Measurements from ENCODE around the gene C6orf141. TPM values are rescaled to one million over a fixed set of nuclear protein-coding genes. Genes with fewer than 3 reads are reported as not detected.

The C6orf141 gene
- polyA plus RNA-seq, 1 donor (not counting 4 experiments of a cell fraction or from before 2014, with no cell fraction given) = 51.6 TPM

DNA sequence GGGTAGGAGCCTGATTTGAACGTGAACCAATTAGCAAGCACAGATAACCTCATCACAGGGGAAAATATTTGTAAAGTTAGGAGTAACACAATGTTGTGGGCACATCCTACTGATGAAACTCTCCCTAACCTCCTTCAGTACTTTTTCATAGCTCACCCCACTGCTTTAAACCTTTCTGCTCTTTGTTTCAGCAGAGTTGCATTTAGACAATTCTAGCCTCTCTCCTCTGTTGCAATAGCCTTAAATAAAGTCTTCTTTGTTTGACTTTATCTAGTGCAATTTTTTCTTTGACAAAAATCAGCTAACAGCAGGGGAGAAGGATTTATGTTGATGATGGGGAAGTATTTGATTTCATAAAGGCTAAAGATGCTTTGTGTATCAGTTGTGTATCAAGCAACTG lies 14.1 kb downstream of the C6orf141 start:
- H4K20me1 ChIP-seq (ENCODE audit: control insufficient read depth, extremely low read depth, insufficient read depth, low read length) = no peaks in the 10 kb centered on the region
- no peaks in the 10 kb centered on the region for H3K9me3 ChIP-seq (ENCODE audit: control insufficient read depth, low read depth, low read length)
- no peaks in the 10 kb centered on the region for H3K79me2 ChIP-seq (ENCODE audit: control insufficient read depth, insufficient read depth, low read length)
- no peak overlapping the region for H3K27ac ChIP-seq (ENCODE audit: control insufficient read depth, insufficient read depth, low read length)
- H3K9me1 ChIP-seq (ENCODE audit: control insufficient read depth, extremely low read depth, insufficient read depth, low read length) = no peaks in the 10 kb centered on the region
- H3K4me2 ChIP-seq (ENCODE audit: control insufficient read depth, extremely low read depth, insufficient read depth, low read depth, low read length) = no peak overlapping the region
- H3K36me3 ChIP-seq (ENCODE audit: control insufficient read depth in 2 of 2, extremely low read depth in 1 of 2, insufficient read depth in 2 of 2, low read length in 2 of 2) = peaks cover 1 to 3% of the 10 kb centered on the region in 2 experiments
- FAIRE-seq = no peak
- H3K27me3 ChIP-seq (ENCODE audit: control insufficient read depth, extremely low read depth, insufficient read depth, low read length) = no peaks in the 10 kb centered on the region
- no peak for DNase-seq (ENCODE audit: low read depth, low spot score)
- dilution Hi-C loops (cut with MboI; ENCODE audit: extremely low pct_ligation_motif_present, low sequenced_read_pairs) = no loop called here
- peaks cover 14% of the 10 kb centered on the region for H3K4me1 ChIP-seq (ENCODE audit: control insufficient read depth, extremely low read depth, insufficient read depth, low read length)
- no peak overlapping the region for H3K4me3 ChIP-seq (ENCODE audit: control insufficient read depth in 2 of 3, extremely low read depth in 1 of 3, insufficient read depth in 2 of 3, low read depth in 1 of 3, low read length in 3 of 3)
- no peak overlapping the region for H2AFZ ChIP-seq (ENCODE audit: control insufficient read depth, low read length)
- TF ChIP-seq, protein P1, sequence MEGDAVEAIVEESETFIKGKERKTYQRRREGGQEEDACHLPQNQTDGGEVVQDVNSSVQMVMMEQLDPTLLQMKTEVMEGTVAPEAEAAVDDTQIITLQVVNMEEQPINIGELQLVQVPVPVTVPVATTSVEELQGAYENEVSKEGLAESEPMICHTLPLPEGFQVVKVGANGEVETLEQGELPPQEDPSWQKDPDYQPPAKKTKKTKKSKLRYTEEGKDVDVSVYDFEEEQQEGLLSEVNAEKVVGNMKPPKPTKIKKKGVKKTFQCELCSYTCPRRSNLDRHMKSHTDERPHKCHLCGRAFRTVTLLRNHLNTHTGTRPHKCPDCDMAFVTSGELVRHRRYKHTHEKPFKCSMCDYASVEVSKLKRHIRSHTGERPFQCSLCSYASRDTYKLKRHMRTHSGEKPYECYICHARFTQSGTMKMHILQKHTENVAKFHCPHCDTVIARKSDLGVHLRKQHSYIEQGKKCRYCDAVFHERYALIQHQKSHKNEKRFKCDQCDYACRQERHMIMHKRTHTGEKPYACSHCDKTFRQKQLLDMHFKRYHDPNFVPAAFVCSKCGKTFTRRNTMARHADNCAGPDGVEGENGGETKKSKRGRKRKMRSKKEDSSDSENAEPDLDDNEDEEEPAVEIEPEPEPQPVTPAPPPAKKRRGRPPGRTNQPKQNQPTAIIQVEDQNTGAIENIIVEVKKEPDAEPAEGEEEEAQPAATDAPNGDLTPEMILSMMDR (optimal IDR thresholded peaks at IDR 0.05 in 1 of 3, IDR thresholded peaks at IDR 0.05 in 1 of 3, conservative IDR thresholded peaks at IDR 0.05 in 1 of 3; ENCODE audit: extremely low read depth in 1 of 3, insufficient read depth in 2 of 3, low read length in 3 of 3) = no peak
- TF ChIP-seq EZH2 (IDR thresholded peaks at IDR 0.05; ENCODE audit: low read length) = no peak
- no peak overlapping the region for H3K9ac ChIP-seq (ENCODE audit: control insufficient read depth, extremely low read depth, insufficient read depth, low read length)

DNA sequence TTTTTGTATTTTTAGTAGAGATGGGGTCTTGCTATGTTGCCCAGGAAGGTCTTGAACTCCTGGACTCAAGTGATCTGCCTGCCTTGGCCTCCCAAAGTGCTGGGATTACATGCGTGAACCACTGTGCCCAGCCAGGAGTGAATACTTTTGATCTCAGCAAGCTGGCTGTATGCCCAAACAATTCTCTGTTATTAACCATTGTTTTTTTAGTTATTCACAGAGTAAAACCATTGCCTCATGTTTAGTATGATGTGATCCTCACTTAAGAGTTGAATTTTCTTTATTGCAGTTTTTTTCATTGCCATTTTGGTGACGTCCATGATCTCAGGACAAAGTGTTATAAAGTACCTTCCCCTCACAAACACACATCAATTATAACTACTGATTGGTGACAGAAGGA lies 14.8 kb downstream of the C6orf141 start:
- no peaks in the 10 kb centered on the region for H3K27me3 ChIP-seq (ENCODE audit: control insufficient read depth, extremely low read depth, insufficient read depth, low read length)
- H3K79me2 ChIP-seq (ENCODE audit: control insufficient read depth, insufficient read depth, low read length) = no peaks in the 10 kb centered on the region
- H3K4me2 ChIP-seq (ENCODE audit: control insufficient read depth, extremely low read depth, insufficient read depth, low read depth, low read length) = no peak overlapping the region
- DNase-seq (ENCODE audit: low read depth, low spot score) = no peak
- no peak overlapping the region for H2AFZ ChIP-seq (ENCODE audit: control insufficient read depth, low read length)
- dilution Hi-C loops (cut with MboI; ENCODE audit: extremely low pct_ligation_motif_present, low sequenced_read_pairs) = no loop called here
- H3K4me3 ChIP-seq (ENCODE audit: control insufficient read depth in 2 of 3, extremely low read depth in 1 of 3, insufficient read depth in 2 of 3, low read depth in 1 of 3, low read length in 3 of 3) = no peak overlapping the region
- no peak overlapping the region for H3K27ac ChIP-seq (ENCODE audit: control insufficient read depth, insufficient read depth, low read length)
- no peak for FAIRE-seq
- peaks cover 15% of the 10 kb centered on the region for H3K4me1 ChIP-seq (ENCODE audit: control insufficient read depth, extremely low read depth, insufficient read depth, low read length)
- TF ChIP-seq, protein P1 (optimal IDR thresholded peaks at IDR 0.05 in 1 of 3, IDR thresholded peaks at IDR 0.05 in 1 of 3, conservative IDR thresholded peaks at IDR 0.05 in 1 of 3; ENCODE audit: extremely low read depth in 1 of 3, insufficient read depth in 2 of 3, low read length in 3 of 3) = no peak
- TF ChIP-seq EZH2 (IDR thresholded peaks at IDR 0.05; ENCODE audit: low read length) = no peak
- H3K9ac ChIP-seq (ENCODE audit: control insufficient read depth, extremely low read depth, insufficient read depth, low read length) = no peak overlapping the region
- no peaks in the 10 kb centered on the region for H3K9me1 ChIP-seq (ENCODE audit: control insufficient read depth, extremely low read depth, insufficient read depth, low read length)
- peaks cover 0 to 1% of the 10 kb centered on the region in 2 experiments for H3K36me3 ChIP-seq (ENCODE audit: control insufficient read depth in 2 of 2, extremely low read depth in 1 of 2, insufficient read depth in 2 of 2, low read length in 2 of 2)
- no peaks in the 10 kb centered on the region for H3K9me3 ChIP-seq (ENCODE audit: control insufficient read depth, low read depth, low read length)
- H4K20me1 ChIP-seq (ENCODE audit: control insufficient read depth, extremely low read depth, insufficient read depth, low read length) = no peaks in the 10 kb centered on the region

Data from keratinocyte (primary cell).